Small intestine (tissue), 7 donors: Measurements from ENCODE around the gene IL17RC. TPM values are rescaled to one million over a fixed set of nuclear protein-coding genes. Genes with fewer than 3 reads are reported as not detected.
"Not testable (repeated sequence)": the region's sequence is repeated elsewhere in the genome, so short reads cannot be mapped to it uniquely, and the experiment has no call there.

Experiments
- DNase-seq, 2 donors: peaks; one replicate each; pipeline versions ENCODE4 v3.0.0 to v3.0.0-alpha.2; 2013
- FAIRE-seq: peaks from 2 replicates; lab custom pipeline; 2012; peaks lifted over from hg19 to GRCh38; lab: Jason Lieb, UNC
- H3K27ac ChIP-seq, 3 donors: one replicate each; pipeline ENCODE4 v1.5.1; 2013; ENCODE audit warnings: low read length in 2 of 3, mild to moderate bottlenecking in 2 of 3, control low read depth in 1 of 3, inconsistent platforms in 1 of 3, low read depth in 1 of 3, moderate library complexity in 1 of 3
- H3K27me3 ChIP-seq, 3 donors: one replicate each; pipeline ENCODE4 v1.6.1; 2013; ENCODE audit warnings: low read length in 3 of 3, inconsistent platforms in 1 of 3; ENCODE audit not compliant: control insufficient read depth in 3 of 3, insufficient read depth in 3 of 3
- H3K36me3 ChIP-seq, 3 donors: one replicate each; pipeline ENCODE4 v1.6.1; 2013; ENCODE audit warnings: low read length in 3 of 3, inconsistent platforms in 1 of 3, low read depth in 1 of 3, mild to moderate bottlenecking in 1 of 3, moderate library complexity in 1 of 3; ENCODE audit not compliant: control insufficient read depth in 3 of 3, insufficient read depth in 2 of 3
- H3K4me1 ChIP-seq, 3 donors: one replicate each; pipeline ENCODE4 v1.6.1; 2013; ENCODE audit warnings: low read length in 2 of 3, inconsistent platforms in 1 of 3, low read depth in 1 of 3, mild to moderate bottlenecking in 1 of 3, moderate library complexity in 1 of 3; ENCODE audit not compliant: control insufficient read depth in 3 of 3, insufficient read depth in 2 of 3
- H3K4me3 ChIP-seq, 3 donors: one replicate each; pipeline ENCODE4 v1.5.1; 2013; ENCODE audit warnings: low read length in 3 of 3, control low read depth in 1 of 3, inconsistent platforms in 1 of 3, low read depth in 1 of 3, mild to moderate bottlenecking in 1 of 3, moderate library complexity in 1 of 3
- H3K9me3 ChIP-seq, 2 donors: one replicate each; pipeline ENCODE4 v1.6.1; 2013; ENCODE audit warnings: low read depth in 1 of 2, low read length in 1 of 2; ENCODE audit not compliant: control insufficient read depth in 2 of 2, insufficient read depth in 1 of 2
- WGBS, 3 donors: extraction: QIAGEN DNeasy Blood & Tissue Kit; methylation state at CpG; one replicate each; pipeline ENCODE4 v1.1.7; 2013; 5-methylcytosine and 5-hydroxymethylcytosine counted together
- polyA plus RNA-seq, 4 donors: library from polyadenylated mRNA; stranded (reverse) in 3 of 4; unstranded in 1 of 4; fragments of 200-250 nt in 3 of 4; fragments of 120-200 nt in 1 of 4; gene quantifications; one replicate each; pipeline versions ENCODE4 v1.2.1 to v1.2.3, GENCODE V29; 2013
- donor health status: healthy with polysubstance abuse.
- donor health status: control.
- donor health status: control.
- donor health status: Bipolar disorder and iron deficiency.
- donor health status: healthy.

The IL17RC gene
- polyA plus RNA-seq, 4 donors, result 35.7 to 96.2 (median 41.3) TPM

- H3K4me1 ChIP-seq, result peaks cover 7 to 55% (median 16%) of the 10 kb centered on the region in 3 donors
- FAIRE-seq (no peak), DNase-seq (peak; percentile 96 to 99)
- WGBS, 3 donors, result 13 to 45% (median 23%) methylated on average over 4 of the region's 4 CpGs
- H3K27me3 ChIP-seq, result no peaks in the 10 kb centered on the region
- peaks cover 3 to 12% (median 3%) of the 10 kb centered on the region in 3 donors for H3K36me3 ChIP-seq
- no peak overlapping the region for H3K4me3 ChIP-seq
- H3K9me3 ChIP-seq, result peaks cover 0 to 7% of the 10 kb centered on the region in 2 donors
- H3K27ac ChIP-seq, result peak overlapping the region; percentile 90 to 95 (median 92)
Measured at GRCh38 chr3:9897408-9898372, 19.2 kb upstream of the IL17RC start.

DNA sequence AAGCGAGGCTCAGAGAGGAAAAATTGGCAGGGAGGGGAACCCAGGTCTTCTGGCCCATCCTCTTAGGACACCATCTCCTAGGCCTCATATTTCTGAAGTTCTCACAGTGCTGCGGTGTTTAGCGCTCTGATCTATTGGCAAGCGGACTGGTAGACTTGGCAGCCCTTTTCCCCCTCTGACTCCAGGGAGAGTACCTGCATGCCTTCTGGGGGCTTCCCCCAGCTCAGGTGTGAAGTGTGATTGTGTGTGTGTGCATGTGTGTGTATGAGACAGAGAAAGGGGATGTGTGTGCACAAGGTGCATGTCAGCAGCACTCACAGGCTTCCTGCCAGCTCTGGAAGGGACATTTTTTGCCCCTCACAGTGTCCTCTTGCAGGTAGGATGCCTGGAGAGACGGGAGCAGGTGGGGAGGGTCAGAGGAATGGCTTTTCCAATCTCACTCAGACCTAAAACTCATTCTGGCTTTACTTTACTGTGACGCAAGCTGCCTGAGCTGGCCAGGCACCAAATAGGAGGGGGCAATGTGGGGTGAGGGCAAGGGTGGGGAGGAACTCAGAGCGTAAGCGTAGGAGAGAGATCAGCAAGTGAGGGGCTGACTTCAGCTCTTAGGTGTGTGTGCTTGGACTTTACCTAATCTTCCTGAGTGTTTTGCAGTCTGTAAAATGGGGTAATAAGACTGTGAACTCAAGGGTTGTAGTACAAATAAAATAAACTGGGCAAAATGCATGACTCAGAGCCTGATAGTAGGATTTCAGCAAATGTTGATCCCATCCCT is 18.2 kb upstream of the IL17RC start:
- Histone ChIP-seq H3K36me3 (peaks cover 0 to 3% (median 0%) of the 10 kb centered on the region in 3 donors), H3K4me3 (no peak overlapping the region), H3K27me3 (no peaks in the 10 kb centered on the region), H3K27ac (peak overlapping the region; percentile 90 to 95 (median 92)), H3K4me1 (peaks cover 7 to 55% (median 11%) of the 10 kb centered on the region in 3 donors), H3K9me3 (peaks cover 0 to 7% of the 10 kb centered on the region in 2 donors)
- WGBS, 3 donors, result 20 to 52% (median 37%) methylated on average over 8 of the region's 8 CpGs
- FAIRE-seq, result no peak
- peak; percentile 57 to 88 for DNase-seq

- DNase-seq, result peak in 1 of 2 donors; percentile 52
- Histone ChIP-seq H3K27me3 (no peaks in the 10 kb centered on the region), H3K9me3 (peaks cover 0 to 7% of the 10 kb centered on the region in 2 donors), H3K4me1 (peaks cover 7 to 55% (median 10%) of the 10 kb centered on the region in 3 donors), H3K36me3 (peaks cover 0 to 5% (median 0%) of the 10 kb centered on the region in 3 donors), H3K27ac (peak overlapping the region; percentile 90 to 95 (median 92)), H3K4me3 (no peak overlapping the region)
- 35 to 52% (median 39%) methylated on average over 3 of the region's 3 CpGs for WGBS, 3 donors
- FAIRE-seq, result no peak
Measured at GRCh38 chr3:9899289-9899791, 17.6 kb upstream of the IL17RC start.

- not testable (repeated sequence) for H3K4me3 ChIP-seq, FAIRE-seq, H3K9me3 ChIP-seq, H3K27me3 ChIP-seq
- 25 to 70% (median 38%) methylated on average over 6 of the region's 6 CpGs for WGBS, 3 donors
- Histone ChIP-seq H3K27ac (peak overlapping the region in 2 of 3 donors; percentile 14 to 79), H3K4me1 (peaks cover 4 to 53% (median 10%) of the 10 kb centered on the region in 3 donors), H3K36me3 (peaks cover 0 to 10% (median 0%) of the 10 kb centered on the region in 3 donors)
- DNase-seq, result peak; percentile 90 to 95
Measured at GRCh38 chr3:9900965-9901415, 15.9 kb upstream of the IL17RC start.

- peak overlapping the region; percentile 79 to 91 (median 83) for H3K27ac ChIP-seq
- no peak for FAIRE-seq
- H3K4me1 ChIP-seq, result peaks cover 4 to 44% (median 12%) of the 10 kb centered on the region in 3 donors
Measured at GRCh38 chr3:9901967-9902366, 14.9 kb upstream of the IL17RC start.

DNA sequence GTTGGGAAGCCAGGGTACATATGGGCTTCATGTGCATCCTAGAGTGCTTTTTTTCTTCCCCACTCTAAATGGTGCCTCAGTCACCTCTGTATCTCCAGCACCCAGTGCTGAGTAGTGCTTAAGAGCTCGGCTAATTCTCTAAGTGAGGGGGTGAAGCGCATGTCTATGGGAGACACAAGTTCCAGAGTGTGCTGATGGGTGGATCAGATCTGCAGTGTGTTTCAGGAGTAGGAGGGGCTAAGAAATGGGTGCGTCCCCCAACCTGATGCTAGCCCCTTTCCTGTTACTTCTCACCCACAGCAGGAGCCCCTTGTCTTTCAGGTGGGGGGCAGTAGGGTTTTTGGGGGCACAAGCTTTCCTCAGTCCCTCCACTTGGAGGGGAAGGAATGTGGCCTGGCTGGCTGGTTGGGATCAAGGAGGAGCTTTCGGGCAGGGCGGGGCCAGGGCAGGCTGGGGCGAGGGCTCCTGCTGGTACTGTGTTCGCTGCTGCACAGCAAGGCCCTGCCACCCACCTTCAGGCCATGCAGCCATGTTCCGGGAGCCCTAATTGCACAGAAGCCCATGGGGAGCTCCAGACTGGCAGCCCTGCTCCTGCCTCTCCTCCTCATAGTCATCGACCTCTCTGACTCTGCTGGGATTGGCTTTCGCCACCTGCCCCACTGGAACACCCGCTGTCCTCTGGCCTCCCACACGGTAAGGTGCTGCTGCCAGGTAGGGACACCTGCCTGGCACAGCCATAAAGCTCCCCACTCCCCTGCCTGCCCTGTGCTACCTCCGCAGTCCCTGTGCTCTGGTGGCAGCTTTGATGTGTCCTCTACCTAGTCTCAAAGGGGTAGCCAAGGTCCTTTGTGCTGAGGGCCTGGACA is 14.3 kb upstream of the IL17RC start, which contains the start of gene IL17RE:
Gene IL17RE (plus strand): TSS at position 477 of the 866 bp plus-strand sequence. CDS start 85 bp downstream, at position 562.
- Histone ChIP-seq H3K4me3 (peak within 1 kb of the TSS; percentile 10 to 72 (median 70)), H3K4me1 (peaks cover 4 to 38% (median 10%) of the 10 kb centered on the region in 3 donors), H3K27me3 (no peaks in the 10 kb centered on the region), H3K36me3 (peaks cover 0 to 26% (median 0%) of the 10 kb centered on the region in 3 donors), H3K27ac (peak within 1 kb of the TSS; percentile 79 to 91 (median 83)), H3K9me3 (peaks cover 0 to 7% of the 10 kb centered on the region in 2 donors)
- DNase-seq, result peak; percentile 80 to 81
- 4 to 39% (median 31%) methylated on average over 11 to 13 of the region's 13 CpGs for WGBS, 3 donors
- FAIRE-seq, result no peak

More at GRCh38 chr3:9901967-9902366, 14.9 kb upstream of the IL17RC start:
- Histone ChIP-seq H3K27me3 (no peaks in the 10 kb centered on the region), H3K9me3 (peaks cover 0 to 7% of the 10 kb centered on the region in 2 donors), H3K36me3 (peaks cover 0 to 20% (median 0%) of the 10 kb centered on the region in 3 donors), H3K4me3 (peak overlapping the region in 1 of 3 donors; percentile 70)
- WGBS, 3 donors, result 28 to 43% (median 40%) methylated on average over 5 of the region's 5 CpGs
- no peak for DNase-seq

DNA sequence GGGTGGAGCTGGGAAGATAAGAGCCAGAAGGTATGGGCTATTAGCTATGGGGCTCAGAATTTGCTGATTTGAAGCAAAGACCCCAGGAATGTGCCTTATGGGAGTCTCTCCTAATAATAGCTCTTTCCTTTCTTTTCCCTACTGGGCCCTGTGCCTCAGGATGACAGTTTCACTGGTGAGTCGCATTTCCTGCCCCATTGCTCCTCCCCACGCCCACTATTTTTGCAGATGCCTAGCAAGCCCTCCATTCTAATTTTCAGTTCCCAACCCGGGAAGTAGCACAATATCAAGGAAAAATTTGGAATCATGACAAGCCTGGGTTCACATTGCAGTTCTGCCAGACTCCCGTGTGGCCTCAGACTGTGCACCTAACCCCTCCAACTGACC is 13.7 kb upstream of the IL17RC start:
- peaks cover 0 to 7% of the 10 kb centered on the region in 2 donors for H3K9me3 ChIP-seq
- peaks cover 0 to 32% (median 0%) of the 10 kb centered on the region in 3 donors for H3K36me3 ChIP-seq
- FAIRE-seq (no peak), DNase-seq (peak in 1 of 2 donors; percentile 24)
- H3K27me3 ChIP-seq, result no peaks in the 10 kb centered on the region
- H3K4me3 ChIP-seq, result peak overlapping the region; percentile 10 to 72 (median 70)
- H3K4me1 ChIP-seq, result peaks cover 4 to 38% (median 12%) of the 10 kb centered on the region in 3 donors
- H3K27ac ChIP-seq, result peak overlapping the region; percentile 79 to 91 (median 83)
- 6 to 22% (median 13%) methylated on average over 4 of the region's 4 CpGs for WGBS, 3 donors
